Measurements from ENCODE around the gene TMEM115. TPM values are rescaled to one million over a fixed set of nuclear protein-coding genes. Genes with fewer than 3 reads are reported as not detected.

Gene TMEM115
- total RNA-seq, 6 experiments from 2014 or later: 15.0 to 30.9 (median 19.2) TPM

DNA sequence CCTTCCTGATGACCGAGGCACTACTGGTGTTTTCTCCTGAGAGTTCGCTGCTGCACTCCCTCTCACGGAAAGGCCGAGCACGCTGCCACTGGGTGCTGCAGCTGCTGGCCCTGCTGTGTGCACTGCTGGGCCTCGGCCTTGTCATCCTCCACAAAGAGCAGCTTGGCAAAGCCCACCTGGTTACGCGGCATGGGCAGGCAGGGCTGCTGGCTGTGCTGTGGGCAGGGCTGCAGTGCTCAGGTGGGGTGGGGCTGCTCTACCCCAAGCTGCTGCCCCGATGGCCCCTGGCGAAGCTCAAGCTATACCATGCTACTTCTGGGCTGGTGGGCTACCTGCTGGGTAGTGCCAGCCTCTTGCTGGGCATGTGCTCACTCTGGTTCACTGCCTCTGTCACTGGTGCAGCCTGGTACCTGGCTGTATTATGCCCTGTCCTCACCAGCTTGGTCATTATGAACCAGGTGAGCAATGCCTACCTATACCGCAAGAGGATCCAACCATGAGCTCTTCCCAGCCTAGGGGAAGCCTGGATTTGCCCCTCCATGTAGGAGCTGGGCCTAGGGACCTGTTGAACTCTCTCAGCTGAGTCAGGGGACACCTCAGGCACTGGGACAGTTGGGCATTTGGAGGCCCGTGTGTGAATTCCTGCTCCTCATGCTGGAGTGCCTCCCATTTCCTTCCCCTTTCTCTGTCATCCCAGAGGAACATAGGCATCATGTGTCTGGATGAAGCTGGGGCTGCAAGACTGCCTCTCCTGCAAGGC, 5.9 kb downstream of the TMEM115 start:
- Histone ChIP-seq H3K4me1 (peaks cover 0 to 55% (median 31%) of the 10 kb centered on the region in 4 donors), H3K27me3 (no peaks in the 10 kb centered on the region), H3K27ac (peak overlapping the region in 1 of 3 donors; percentile 51), H3K4me3 (no peak overlapping the region), H3K9me3 (no peaks in the 10 kb centered on the region), H3K36me3 (peaks cover 0 to 28% (median 5%) of the 10 kb centered on the region in 4 donors)
- TF ChIP-seq, protein P1, sequence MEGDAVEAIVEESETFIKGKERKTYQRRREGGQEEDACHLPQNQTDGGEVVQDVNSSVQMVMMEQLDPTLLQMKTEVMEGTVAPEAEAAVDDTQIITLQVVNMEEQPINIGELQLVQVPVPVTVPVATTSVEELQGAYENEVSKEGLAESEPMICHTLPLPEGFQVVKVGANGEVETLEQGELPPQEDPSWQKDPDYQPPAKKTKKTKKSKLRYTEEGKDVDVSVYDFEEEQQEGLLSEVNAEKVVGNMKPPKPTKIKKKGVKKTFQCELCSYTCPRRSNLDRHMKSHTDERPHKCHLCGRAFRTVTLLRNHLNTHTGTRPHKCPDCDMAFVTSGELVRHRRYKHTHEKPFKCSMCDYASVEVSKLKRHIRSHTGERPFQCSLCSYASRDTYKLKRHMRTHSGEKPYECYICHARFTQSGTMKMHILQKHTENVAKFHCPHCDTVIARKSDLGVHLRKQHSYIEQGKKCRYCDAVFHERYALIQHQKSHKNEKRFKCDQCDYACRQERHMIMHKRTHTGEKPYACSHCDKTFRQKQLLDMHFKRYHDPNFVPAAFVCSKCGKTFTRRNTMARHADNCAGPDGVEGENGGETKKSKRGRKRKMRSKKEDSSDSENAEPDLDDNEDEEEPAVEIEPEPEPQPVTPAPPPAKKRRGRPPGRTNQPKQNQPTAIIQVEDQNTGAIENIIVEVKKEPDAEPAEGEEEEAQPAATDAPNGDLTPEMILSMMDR (IDR thresholded peaks at IDR 0.05): no peak
- no peak for TF ChIP-seq POLR2A (IDR thresholded peaks at IDR 0.05)
- intact Hi-C loops (cut with DNase I): no loop called here
- DNase-seq (no peak), ATAC-seq (no peak)
- WGBS (ENCODE audit: insufficient coverage, low coverage, low lambda C conversion rate, missing lambda C conversion rate): 100% methylated on average over 1 of the region's 12 CpGs

DNA sequence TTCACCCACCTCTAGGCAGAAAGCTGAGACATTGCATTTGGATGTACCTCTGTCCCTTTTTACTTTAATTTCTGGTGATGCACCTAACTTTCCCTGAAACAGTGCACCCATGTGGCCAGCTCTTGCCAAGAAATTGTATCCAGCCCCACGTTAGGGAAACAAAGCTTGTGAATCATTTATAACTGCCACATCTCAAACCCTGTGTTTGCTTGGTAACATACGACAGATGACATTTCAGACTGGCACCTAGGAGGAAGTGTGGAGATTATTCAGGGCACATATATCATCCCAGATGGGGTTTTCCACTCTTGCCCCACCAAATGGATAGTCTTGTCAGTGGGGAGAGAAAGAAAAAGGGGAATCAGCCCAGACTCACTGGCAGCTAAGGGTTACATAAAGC, 6.5 kb downstream of the TMEM115 start:
- Histone ChIP-seq H3K9me3 (no peaks in the 10 kb centered on the region), H3K4me1 (peaks cover 0 to 49% (median 27%) of the 10 kb centered on the region in 4 donors), H3K27me3 (no peaks in the 10 kb centered on the region), H3K36me3 (peaks cover 0 to 29% (median 5%) of the 10 kb centered on the region in 4 donors), H3K4me3 (no peak overlapping the region), H3K27ac (no peak overlapping the region)
- WGBS (ENCODE audit: insufficient coverage, low coverage, low lambda C conversion rate, missing lambda C conversion rate): 16% methylated on average over 2 of the region's 2 CpGs
- ATAC-seq (peak in 1 of 4 donors; percentile 20), DNase-seq (no peak)
- TF ChIP-seq POLR2A (IDR thresholded peaks at IDR 0.05): no peak
- TF ChIP-seq, protein P1 (IDR thresholded peaks at IDR 0.05): peak in 1 of 4 donors; percentile 16
- intact Hi-C loops (cut with DNase I): no loop called here

DNA sequence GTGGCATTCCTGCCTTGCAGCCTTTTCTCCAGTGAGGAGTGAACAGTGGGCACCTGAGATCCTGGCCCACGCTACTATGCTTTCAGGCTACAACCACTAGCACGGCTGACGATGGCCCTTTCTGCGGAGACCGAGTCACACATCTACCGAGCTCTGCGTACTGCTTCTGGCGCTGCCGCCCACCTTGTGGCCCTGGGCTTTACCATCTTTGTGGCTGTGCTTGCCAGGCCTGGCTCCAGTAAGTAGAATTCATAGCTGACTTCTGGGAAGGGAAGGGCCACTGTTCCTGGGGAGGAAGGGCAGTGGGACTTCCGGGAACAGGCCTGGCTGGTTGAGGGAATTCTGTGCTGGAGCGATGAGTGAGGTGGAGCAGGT, 8.0 kb downstream of the TMEM115 start:
- Histone ChIP-seq H3K9me3 (no peaks in the 10 kb centered on the region), H3K4me3 (peak overlapping the region; percentile 74 to 78 (median 74)), H3K36me3 (peaks cover 0 to 29% (median 5%) of the 10 kb centered on the region in 4 donors), H3K27ac (peak overlapping the region in 2 of 3 donors; percentile 43 to 92), H3K4me1 (peaks cover 0 to 39% (median 16%) of the 10 kb centered on the region in 4 donors), H3K27me3 (no peaks in the 10 kb centered on the region)
- TF ChIP-seq, protein P1 (IDR thresholded peaks at IDR 0.05): no peak
- no peak for TF ChIP-seq POLR2A (IDR thresholded peaks at IDR 0.05)
- ATAC-seq (no peak), DNase-seq (no peak)
- 56% methylated on average over 2 of the region's 11 CpGs for WGBS (ENCODE audit: insufficient coverage, low coverage, low lambda C conversion rate, missing lambda C conversion rate)
- intact Hi-C loops (cut with DNase I): no loop called here

DNA sequence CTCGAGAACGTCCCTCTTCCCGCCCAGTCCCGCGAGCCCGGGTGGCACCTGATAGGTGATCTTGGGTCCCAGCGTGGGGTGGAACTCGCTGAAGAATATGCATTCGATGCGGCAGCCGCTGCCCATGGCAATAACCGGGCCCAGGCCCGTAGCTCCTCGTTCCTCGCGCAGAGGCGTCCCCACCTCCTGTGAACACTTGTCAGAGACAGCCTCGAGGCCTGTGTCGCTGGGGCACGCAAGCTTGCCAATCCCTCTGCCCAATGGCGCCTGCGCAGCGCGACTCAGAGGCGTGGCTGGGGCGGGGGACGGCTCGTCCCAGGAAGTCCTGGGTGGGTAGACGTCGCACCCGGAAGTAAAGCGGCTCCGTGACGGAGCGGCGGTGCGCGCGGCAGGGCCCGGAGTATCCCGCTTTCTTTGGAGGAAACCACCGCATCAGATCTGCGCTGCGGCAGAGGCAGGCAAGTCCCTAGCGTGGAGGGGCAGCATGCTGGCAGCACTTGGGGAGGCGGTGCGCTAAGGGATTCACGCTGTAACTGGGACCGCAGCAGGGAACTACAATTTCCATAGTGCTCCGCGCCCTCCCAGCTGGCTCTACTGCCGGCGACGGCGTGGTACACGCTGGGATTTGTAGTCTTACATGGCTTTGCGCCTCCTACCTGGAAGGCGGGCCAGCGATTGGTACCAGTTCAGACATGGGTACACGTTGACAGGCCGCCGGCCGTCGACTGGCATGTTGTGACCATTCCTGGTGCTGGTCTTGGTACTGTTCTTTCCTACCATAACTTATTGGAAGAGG, 8.6 kb downstream of the TMEM115 start, which contains the start of the genes CYB561D2 and NPRL2:
Gene CYB561D2 (plus strand): TSS at position 336 of the 796 bp plus-strand sequence. CDS start 572 bp downstream, outside the sequence.
Gene NPRL2 (minus strand): TSS at position 249 of the 796 bp plus-strand sequence. CDS start 123 bp downstream, at position 126.
- Histone ChIP-seq H3K27me3 (no peaks in the 10 kb centered on the region), H3K27ac (peak within 1 kb of the TSS; percentile 90 to 92 (median 91)), H3K36me3 (peaks cover 0 to 29% (median 5%) of the 10 kb centered on the region in 4 donors), H3K4me3 (peak within 1 kb of the TSS; percentile 74 to 78 (median 74)), H3K4me1 (peaks cover 0 to 34% (median 12%) of the 10 kb centered on the region in 4 donors), H3K9me3 (no peaks in the 10 kb centered on the region)
- intact Hi-C loops (cut with DNase I): no loop called here
- peak; percentile 83 to 94 (median 92) for ATAC-seq
- peak; percentile 89 for TF ChIP-seq POLR2A (IDR thresholded peaks at IDR 0.05)
- TF ChIP-seq, protein P1 (IDR thresholded peaks at IDR 0.05): no peak
- WGBS (ENCODE audit: insufficient coverage, low coverage, low lambda C conversion rate, missing lambda C conversion rate): no CpG with 5 or more reads among the region's 64 CpGs
- peak; percentile 98 to 99 (median 99) for DNase-seq

Data from right lobe of liver (tissue), 6 donors.